Liver (tissue), 9 donors: Measurements from ENCODE around the gene KIF7. TPM values are rescaled to one million over a fixed set of nuclear protein-coding genes. Genes with fewer than 3 reads are reported as not detected.

Source experiments
- DNase-seq: peaks from one replicate; pipeline ENCODE4 v3.0.0-alpha.2; 2017; ENCODE audit warnings: low spot score
- H3K27ac ChIP-seq, 2 donors: one replicate each; pipeline ENCODE4 v1.7.0; 2013; ENCODE audit warnings: inconsistent platforms in 2 of 2, low read length in 2 of 2, control low read depth in 1 of 2, low read depth in 1 of 2, mild to moderate bottlenecking in 1 of 2
- H3K27me3 ChIP-seq, 4 donors: one replicate each; pipeline versions ENCODE4 v1.6.1 to v1.7.0; 2013; ENCODE audit warnings: low read length in 3 of 4, inconsistent platforms in 1 of 4, mild to moderate bottlenecking in 1 of 4, moderate library complexity in 1 of 4; ENCODE audit not compliant: control insufficient read depth in 4 of 4, insufficient read depth in 4 of 4
- H3K36me3 ChIP-seq, 4 donors: one replicate each; pipeline versions ENCODE4 v1.6.1 to v1.7.0; 2013; ENCODE audit warnings: low read length in 3 of 4, mild to moderate bottlenecking in 3 of 4, low read depth in 1 of 4, moderate library complexity in 1 of 4; ENCODE audit not compliant: control insufficient read depth in 4 of 4, insufficient read depth in 3 of 4
- H3K4me1 ChIP-seq, 4 donors: one replicate each; pipeline versions ENCODE4 v1.6.1 to v1.7.0; 2013; ENCODE audit warnings: low read length in 3 of 4, mild to moderate bottlenecking in 3 of 4, moderate library complexity in 1 of 4; ENCODE audit not compliant: control insufficient read depth in 4 of 4, insufficient read depth in 4 of 4
- H3K4me3 ChIP-seq, 3 donors: one replicate each; pipeline versions ENCODE4 v1.6.1 to v1.7.0; 2013; ENCODE audit warnings: low read length in 3 of 3, control low read depth in 1 of 3, low read depth in 1 of 3, mild to moderate bottlenecking in 1 of 3
- H3K9ac ChIP-seq, 2 donors: one replicate each; pipeline ENCODE4 v1.7.0; 2013; ENCODE audit warnings: low read length in 2 of 2, mild to moderate bottlenecking in 2 of 2, moderate library complexity in 2 of 2, control low read depth in 1 of 2, low read depth in 1 of 2
- H3K9me3 ChIP-seq, 4 donors: one replicate each; pipeline versions ENCODE4 v1.6.1 to v1.7.0; 2013; ENCODE audit warnings: low read length in 3 of 4; ENCODE audit not compliant: control insufficient read depth in 4 of 4
- CTCF ChIP-seq: fragments of 150-350 bp; IDR thresholded peaks from 2 replicates; pipeline ENCODE4 v1.5.1; 2017; ENCODE audit warnings: improper control_type of control experiment, low read depth, low read length; ENCODE audit not compliant: missing input control
- EGR1 ChIP-seq, 2 donors: IDR thresholded peaks; 2 replicates each; pipeline ENCODE4 v1.6.1; 2016 to 2018; ENCODE audit warnings: antibody characterized with exemption in 2 of 2, low read depth in 2 of 2
- FOXA1 ChIP-seq: IDR thresholded peaks from 2 replicates; pipeline ENCODE4 v1.6.1; 2016; ENCODE audit warnings: antibody characterized with exemption
- FOXA2 ChIP-seq: IDR thresholded peaks from 2 replicates; pipeline ENCODE4 v1.6.1; 2016; ENCODE audit warnings: antibody characterized with exemption
- GABPA ChIP-seq, 2 donors: IDR thresholded peaks in 1 of 2; conservative IDR thresholded peaks in 1 of 2; 2 replicates each; pipeline ENCODE4 v1.6.1; 2016; ENCODE audit warnings: antibody characterized with exemption in 2 of 2, mild to moderate bottlenecking in 1 of 2, moderate library complexity in 1 of 2
- HNF4A ChIP-seq, 2 donors: conservative IDR thresholded peaks; 2 replicates each; pipeline ENCODE4 v1.6.1; 2016; ENCODE audit warnings: antibody characterized with exemption in 2 of 2, mild to moderate bottlenecking in 2 of 2
- HNF4G ChIP-seq: IDR thresholded peaks from 2 replicates; pipeline ENCODE4 v1.6.1; 2016; ENCODE audit warnings: antibody characterized with exemption
- JUND ChIP-seq, 2 donors: IDR thresholded peaks; 2 replicates each; pipeline ENCODE4 v1.6.1; 2016; ENCODE audit warnings: antibody characterized with exemption in 2 of 2
- NR2F2 ChIP-seq: IDR thresholded peaks from 2 replicates; pipeline ENCODE4 v1.6.1; 2016; ENCODE audit warnings: antibody characterized with exemption
- RXRA ChIP-seq, 2 donors: IDR thresholded peaks; 2 replicates each; pipeline ENCODE4 v1.6.1; 2017 to 2018; ENCODE audit warnings: antibody characterized with exemption in 2 of 2, mild to moderate bottlenecking in 1 of 2
- SP1 ChIP-seq: IDR thresholded peaks from 2 replicates; pipeline ENCODE4 v1.6.1; 2018; ENCODE audit warnings: antibody characterized with exemption, mild to moderate bottlenecking
- TAF1 ChIP-seq: conservative IDR thresholded peaks from 2 replicates; pipeline ENCODE4 v1.6.1; 2016; ENCODE audit warnings: antibody characterized with exemption, mild to moderate bottlenecking
- YY1 ChIP-seq: IDR thresholded peaks from 2 replicates; pipeline ENCODE4 v1.6.1; 2016; ENCODE audit warnings: antibody characterized with exemption, mild to moderate bottlenecking
- WGBS: extraction: QIAGEN DNeasy Blood & Tissue Kit; methylation state at CpG from one replicate; pipeline ENCODE4 v1.1.7; 2013; 5-methylcytosine and 5-hydroxymethylcytosine counted together
- polyA plus RNA-seq, 2 donors: library from polyadenylated mRNA; stranded (reverse) in 1 of 2; unstranded in 1 of 2; fragments of 200-250 nt in 1 of 2; fragments of >200 nt in 1 of 2; fragmentation: Nextera tagmentation in 1 of 2; extraction: Ambion mirVana in 1 of 2; gene quantifications; one replicate each; pipeline versions ENCODE4 v1.2.1 to v1.2.3, GENCODE V29; 2013 to 2015
- total RNA-seq, 2 donors: library from RNA; depleted of rRNA; stranded (reverse); fragments of >200 nt; gene quantifications; one replicate each; pipeline ENCODE4 v1.2.3, GENCODE V29; 2014
- TF ChIP-seq, protein P1 (sequence below): IDR thresholded peaks from 2 replicates; pipeline ENCODE4 v1.6.1; 2016; ENCODE audit warnings: antibody characterized with exemption
- TF ChIP-seq, protein P2 (sequence below): IDR thresholded peaks from 2 replicates; pipeline ENCODE4 v1.6.1; 2016; ENCODE audit warnings: antibody characterized with exemption
- TF ChIP-seq, protein P3 (sequence below): IDR thresholded peaks from 2 replicates; pipeline ENCODE4 v1.6.1; 2016; ENCODE audit warnings: antibody characterized with exemption, mild to moderate bottlenecking
- TF ChIP-seq, protein P4 (sequence below): IDR thresholded peaks from 2 replicates; pipeline ENCODE4 v1.6.1; 2016; ENCODE audit warnings: antibody characterized with exemption
- donor health status: healthy.
- donor health status: healthy.
- donor health status: healthy.
- donor health status: healthy.
- donor health status: healthy.

KIF7 gene
- total and polyA plus RNA-seq, 4 donors = 0.04 to 1.3 (median 0.72) TPM

GRCh38 chr15:89625716-89626115 lies 29.6 kb downstream of the KIF7 start:
- Histone ChIP-seq H3K27me3 (no peaks in the 10 kb centered on the region), H3K27ac (no peak overlapping the region), H3K36me3 (peaks cover 0 to 2% (median 0%) of the 10 kb centered on the region in 4 donors), H3K4me1 (no peaks in the 10 kb centered on the region), H3K9me3 (no peaks in the 10 kb centered on the region), H3K4me3 (no peak overlapping the region), H3K9ac (no peak overlapping the region)
- TF ChIP-seq, protein P1, sequence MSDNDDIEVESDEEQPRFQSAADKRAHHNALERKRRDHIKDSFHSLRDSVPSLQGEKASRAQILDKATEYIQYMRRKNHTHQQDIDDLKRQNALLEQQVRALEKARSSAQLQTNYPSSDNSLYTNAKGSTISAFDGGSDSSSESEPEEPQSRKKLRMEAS = no peak
- TF ChIP-seq, protein P2, sequence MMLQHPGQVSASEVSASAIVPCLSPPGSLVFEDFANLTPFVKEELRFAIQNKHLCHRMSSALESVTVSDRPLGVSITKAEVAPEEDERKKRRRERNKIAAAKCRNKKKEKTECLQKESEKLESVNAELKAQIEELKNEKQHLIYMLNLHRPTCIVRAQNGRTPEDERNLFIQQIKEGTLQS = no peak
- no peak for TF ChIP-seq JUND (IDR thresholded peaks at IDR 0.05)
- TF ChIP-seq FOXA1 = no peak
- no peak for TF ChIP-seq FOXA2
- no peak for TF ChIP-seq RXRA (IDR thresholded peaks at IDR 0.05)
- no peak for TF ChIP-seq TAF1
- TF ChIP-seq SP1 = no peak
- TF ChIP-seq, protein P3, sequence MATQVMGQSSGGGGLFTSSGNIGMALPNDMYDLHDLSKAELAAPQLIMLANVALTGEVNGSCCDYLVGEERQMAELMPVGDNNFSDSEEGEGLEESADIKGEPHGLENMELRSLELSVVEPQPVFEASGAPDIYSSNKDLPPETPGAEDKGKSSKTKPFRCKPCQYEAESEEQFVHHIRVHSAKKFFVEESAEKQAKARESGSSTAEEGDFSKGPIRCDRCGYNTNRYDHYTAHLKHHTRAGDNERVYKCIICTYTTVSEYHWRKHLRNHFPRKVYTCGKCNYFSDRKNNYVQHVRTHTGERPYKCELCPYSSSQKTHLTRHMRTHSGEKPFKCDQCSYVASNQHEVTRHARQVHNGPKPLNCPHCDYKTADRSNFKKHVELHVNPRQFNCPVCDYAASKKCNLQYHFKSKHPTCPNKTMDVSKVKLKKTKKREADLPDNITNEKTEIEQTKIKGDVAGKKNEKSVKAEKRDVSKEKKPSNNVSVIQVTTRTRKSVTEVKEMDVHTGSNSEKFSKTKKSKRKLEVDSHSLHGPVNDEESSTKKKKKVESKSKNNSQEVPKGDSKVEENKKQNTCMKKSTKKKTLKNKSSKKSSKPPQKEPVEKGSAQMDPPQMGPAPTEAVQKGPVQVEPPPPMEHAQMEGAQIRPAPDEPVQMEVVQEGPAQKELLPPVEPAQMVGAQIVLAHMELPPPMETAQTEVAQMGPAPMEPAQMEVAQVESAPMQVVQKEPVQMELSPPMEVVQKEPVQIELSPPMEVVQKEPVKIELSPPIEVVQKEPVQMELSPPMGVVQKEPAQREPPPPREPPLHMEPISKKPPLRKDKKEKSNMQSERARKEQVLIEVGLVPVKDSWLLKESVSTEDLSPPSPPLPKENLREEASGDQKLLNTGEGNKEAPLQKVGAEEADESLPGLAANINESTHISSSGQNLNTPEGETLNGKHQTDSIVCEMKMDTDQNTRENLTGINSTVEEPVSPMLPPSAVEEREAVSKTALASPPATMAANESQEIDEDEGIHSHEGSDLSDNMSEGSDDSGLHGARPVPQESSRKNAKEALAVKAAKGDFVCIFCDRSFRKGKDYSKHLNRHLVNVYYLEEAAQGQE = no peak
- TF ChIP-seq YY1 = no peak
- no peak for TF ChIP-seq HNF4A (conservative IDR thresholded peaks at IDR 0.05)
- TF ChIP-seq HNF4G = no peak
- TF ChIP-seq, protein P4, sequence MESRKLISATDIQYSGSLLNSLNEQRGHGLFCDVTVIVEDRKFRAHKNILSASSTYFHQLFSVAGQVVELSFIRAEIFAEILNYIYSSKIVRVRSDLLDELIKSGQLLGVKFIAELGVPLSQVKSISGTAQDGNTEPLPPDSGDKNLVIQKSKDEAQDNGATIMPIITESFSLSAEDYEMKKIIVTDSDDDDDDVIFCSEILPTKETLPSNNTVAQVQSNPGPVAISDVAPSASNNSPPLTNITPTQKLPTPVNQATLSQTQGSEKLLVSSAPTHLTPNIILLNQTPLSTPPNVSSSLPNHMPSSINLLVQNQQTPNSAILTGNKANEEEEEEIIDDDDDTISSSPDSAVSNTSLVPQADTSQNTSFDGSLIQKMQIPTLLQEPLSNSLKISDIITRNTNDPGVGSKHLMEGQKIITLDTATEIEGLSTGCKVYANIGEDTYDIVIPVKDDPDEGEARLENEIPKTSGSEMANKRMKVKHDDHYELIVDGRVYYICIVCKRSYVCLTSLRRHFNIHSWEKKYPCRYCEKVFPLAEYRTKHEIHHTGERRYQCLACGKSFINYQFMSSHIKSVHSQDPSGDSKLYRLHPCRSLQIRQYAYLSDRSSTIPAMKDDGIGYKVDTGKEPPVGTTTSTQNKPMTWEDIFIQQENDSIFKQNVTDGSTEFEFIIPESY = no peak
- TF ChIP-seq CTCF = no peak
- no peak for TF ChIP-seq GABPA (IDR thresholded peaks at IDR 0.05 in 1 of 2, conservative IDR thresholded peaks at IDR 0.05 in 1 of 2)
- no peak for TF ChIP-seq NR2F2
- no peak for DNase-seq
- 97% methylated on average over 9 of the region's 9 CpGs for WGBS

DNA sequence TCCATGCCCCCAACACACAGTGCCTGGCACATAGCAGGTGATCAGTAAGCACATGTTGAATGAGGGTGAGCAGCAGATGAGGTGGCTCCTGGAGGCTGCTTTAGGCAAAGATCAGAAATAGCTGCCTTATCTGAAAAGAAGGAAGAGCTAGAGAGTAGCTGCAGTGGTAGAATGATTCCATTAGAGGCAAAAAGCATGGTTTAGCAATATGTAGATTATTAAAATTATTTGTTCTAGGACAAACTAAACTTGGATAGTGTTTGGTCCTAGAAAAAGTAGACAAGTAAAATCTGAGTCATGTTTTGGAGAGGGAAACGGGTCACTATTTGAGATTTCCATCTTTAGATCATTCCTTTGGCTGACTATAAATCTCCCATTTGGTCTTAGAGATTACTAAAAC lies 32.1 kb downstream of the KIF7 start:
- H3K9ac ChIP-seq = no peak overlapping the region
- no peaks in the 10 kb centered on the region for H3K4me1 ChIP-seq
- no peaks in the 10 kb centered on the region for H3K27me3 ChIP-seq
- H3K9me3 ChIP-seq = no peaks in the 10 kb centered on the region
- WGBS = 88% methylated on average over 1 of the region's 1 CpG
- no peak overlapping the region for H3K4me3 ChIP-seq
- DNase-seq = no peak
- H3K27ac ChIP-seq = no peak overlapping the region
- peaks cover 0 to 2% (median 0%) of the 10 kb centered on the region in 4 donors for H3K36me3 ChIP-seq
- TF ChIP-seq EGR1 (IDR thresholded peaks at IDR 0.05; ENCODE audit: low read depth in 2 of 2) (no peak), FOXA2 (no peak), RXRA (IDR thresholded peaks at IDR 0.05) (no peak), HNF4G (no peak)
- TF ChIP-seq, protein P1 = no peak
- TF ChIP-seq, protein P4 = no peak
- TF ChIP-seq, protein P3 = no peak
